ENCODE data around the gene S100A9. TPM values are rescaled to one million over a fixed set of nuclear protein-coding genes. Genes with fewer than 3 reads are reported as not detected.

The S100A9 gene
- total RNA-seq, 1 donor from 2014 or later = 1,065 TPM

- peaks cover 9% of the 10 kb centered on the region for H3K27me3 Mint-ChIP-seq
- H3K4me1 Mint-ChIP-seq (ENCODE audit: unreplicated experiment) = no peaks in the 10 kb centered on the region
- TF ChIP-seq CTCF (conservative IDR thresholded peaks at IDR 0.05) = no peak
- H3K9me3 Mint-ChIP-seq = no peaks in the 10 kb centered on the region
- H3K27ac Mint-ChIP-seq = peak overlapping the region; percentile 62
- no peaks in the 10 kb centered on the region for H3K36me3 Mint-ChIP-seq
- H3K4me3 Mint-ChIP-seq = peak overlapping the region; percentile 80
- peak; percentile 47 for DNase-seq (ENCODE audit: extremely low spot score, unreplicated experiment)
Observed at GRCh38 chr1:153389973-153390879, 32.6 kb downstream of the S100A9 start.

DNA sequence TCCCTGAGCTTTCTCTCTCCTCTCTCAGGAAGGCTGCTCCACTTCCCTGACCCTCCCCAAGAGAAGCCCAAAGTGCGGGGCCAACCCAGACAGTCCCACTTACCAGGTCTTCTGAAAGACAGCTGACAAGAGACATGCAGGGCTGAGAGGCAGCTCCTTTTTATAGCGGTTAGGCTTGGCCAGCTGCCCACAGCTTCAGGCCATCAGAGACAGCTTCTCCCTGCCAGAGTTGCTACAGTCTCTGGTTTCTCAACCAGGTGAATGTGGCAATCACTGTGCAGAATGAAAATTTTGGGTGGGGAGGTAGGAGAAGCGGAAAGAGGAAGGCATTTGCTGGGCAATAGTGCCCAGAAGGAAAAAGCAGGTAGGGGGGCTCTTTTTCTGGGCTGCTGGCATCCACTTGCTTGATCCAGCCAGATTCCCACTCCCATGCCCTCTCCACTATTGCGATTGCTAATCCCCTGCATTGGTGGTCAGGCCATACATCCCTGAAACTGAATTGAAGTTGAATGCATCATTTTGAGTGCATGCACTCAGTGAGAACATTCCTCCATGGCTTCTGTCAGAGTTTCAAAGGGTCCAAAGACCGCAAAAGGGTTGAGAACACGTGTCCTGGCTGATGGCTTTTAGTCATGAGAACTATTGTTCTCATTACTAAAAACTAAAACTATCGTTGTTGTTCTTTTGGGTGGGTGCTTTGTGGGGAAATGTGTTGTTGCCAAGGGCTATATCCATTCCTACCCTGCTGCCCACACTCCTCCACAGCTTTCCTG is 33.5 kb downstream of the S100A9 start, which contains the start of gene S100A8:
Gene S100A8, minus strand, starts transcription at position 136 of the 773 bp plus-strand sequence. CDS start 538 bp downstream, outside the sequence.
- Mint-ChIP-seq H3K4me3 (peak within 1 kb of the TSS; percentile 80), H3K27ac (peak within 1 kb of the TSS; percentile 62), H3K27me3 (peaks cover 13% of the 10 kb centered on the region), H3K36me3 (no peaks in the 10 kb centered on the region), H3K9me3 (no peaks in the 10 kb centered on the region), H3K4me1 (ENCODE audit: unreplicated experiment) (no peaks in the 10 kb centered on the region)
- TF ChIP-seq CTCF (conservative IDR thresholded peaks at IDR 0.05) = no peak
- peak; percentile 59 for DNase-seq (ENCODE audit: extremely low spot score, unreplicated experiment)

GRCh38 chr1:153392258-153392657 is 34.6 kb downstream of the S100A9 start:
- Mint-ChIP-seq H3K9me3 (no peaks in the 10 kb centered on the region), H3K4me1 (ENCODE audit: unreplicated experiment) (no peaks in the 10 kb centered on the region), H3K36me3 (no peaks in the 10 kb centered on the region), H3K27ac (no peak overlapping the region), H3K27me3 (peaks cover 16% of the 10 kb centered on the region), H3K4me3 (no peak overlapping the region)
- DNase-seq (ENCODE audit: extremely low spot score, unreplicated experiment) = no peak
- TF ChIP-seq CTCF (conservative IDR thresholded peaks at IDR 0.05) = no peak

DNA sequence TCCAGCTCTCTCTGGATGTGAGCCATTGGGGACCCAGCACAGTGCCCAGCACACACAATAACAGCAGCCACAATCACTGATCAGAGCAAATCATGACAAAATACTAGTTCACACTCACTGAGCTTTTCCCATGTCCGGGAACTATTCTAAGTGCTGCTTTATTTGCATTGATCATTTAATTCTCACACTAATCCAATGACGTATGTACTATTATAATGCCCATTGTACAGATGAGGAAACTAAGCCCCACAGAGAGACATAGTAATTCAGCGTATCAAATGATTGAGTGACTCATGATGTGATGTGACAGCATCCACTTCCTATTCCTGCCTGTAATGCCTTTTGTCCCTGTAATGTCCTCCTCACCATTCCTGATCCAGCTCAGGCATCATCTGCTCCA is 35.2 kb downstream of the S100A9 start:
- peaks cover 16% of the 10 kb centered on the region for H3K27me3 Mint-ChIP-seq
- H3K36me3 Mint-ChIP-seq = no peaks in the 10 kb centered on the region
- peak overlapping the region; percentile 10 for H3K4me3 Mint-ChIP-seq
- no peak for TF ChIP-seq CTCF (conservative IDR thresholded peaks at IDR 0.05)
- DNase-seq (ENCODE audit: extremely low spot score, unreplicated experiment) = no peak
- no peaks in the 10 kb centered on the region for H3K4me1 Mint-ChIP-seq (ENCODE audit: unreplicated experiment)
- no peak overlapping the region for H3K27ac Mint-ChIP-seq
- no peaks in the 10 kb centered on the region for H3K9me3 Mint-ChIP-seq

GRCh38 chr1:153393926-153394325 is 36.3 kb downstream of the S100A9 start:
- peak; percentile 56 for DNase-seq (ENCODE audit: extremely low spot score, unreplicated experiment)
- no peaks in the 10 kb centered on the region for H3K36me3 Mint-ChIP-seq
- TF ChIP-seq CTCF (conservative IDR thresholded peaks at IDR 0.05) = no peak
- peaks cover 16% of the 10 kb centered on the region for H3K27me3 Mint-ChIP-seq
- H3K27ac Mint-ChIP-seq = peak overlapping the region; percentile 7
- H3K4me3 Mint-ChIP-seq = peak overlapping the region; percentile 22
- H3K4me1 Mint-ChIP-seq (ENCODE audit: unreplicated experiment) = no peaks in the 10 kb centered on the region
- H3K9me3 Mint-ChIP-seq = no peaks in the 10 kb centered on the region

All from type B pancreatic cell (in vitro differentiated cells).